ENCODE data around the gene RBM24. TPM values are rescaled to one million over a fixed set of nuclear protein-coding genes. Genes with fewer than 3 reads are reported as not detected.

Gene RBM24
- total RNA-seq, 1 experiment from 2014 or later, result 3.3 TPM

DNA sequence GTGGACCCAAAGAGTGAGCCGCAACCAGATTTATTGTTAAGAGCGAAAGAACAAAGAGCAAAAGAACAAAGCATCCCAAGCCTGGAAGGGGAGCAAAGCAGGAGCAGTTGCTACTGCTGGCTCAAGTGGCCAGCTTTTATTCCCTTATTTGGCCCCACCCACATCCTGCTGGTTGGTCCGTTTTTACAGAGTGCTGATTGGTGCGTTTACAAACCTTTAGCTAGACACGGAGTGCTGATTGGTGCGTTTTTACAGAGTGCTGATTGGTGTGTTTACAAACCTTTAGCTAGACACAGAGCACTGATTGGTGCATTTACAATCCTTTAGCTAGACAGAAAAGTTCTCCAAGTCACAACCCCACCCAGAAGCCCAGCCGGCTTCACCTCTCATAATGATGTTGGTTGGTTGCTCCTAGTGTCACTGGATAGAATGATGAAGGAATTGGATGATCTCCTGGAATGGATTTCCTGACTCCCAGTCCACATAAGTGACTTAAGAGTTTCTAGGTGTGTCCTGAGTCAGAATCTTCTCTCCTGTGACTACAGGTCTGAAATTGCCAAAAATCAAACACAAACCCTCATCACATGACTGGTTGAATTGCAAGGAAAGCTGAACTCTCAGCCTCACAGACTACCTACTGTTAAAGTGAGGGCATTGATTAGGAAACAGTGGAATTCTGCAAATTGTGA, 60.1 kb downstream of the RBM24 start:
- ChIA-PET RAD21 (ENCODE audit: low non-redundant PET in 1 of 2, low total read pairs in 2 of 2, uncharacterized antibody in 2 of 2, unreplicated experiment in 2 of 2) (no interaction called here), CTCF (no interaction called here), POLR2A (no interaction called here)
- no peak for TF ChIP-seq EGR1 (IDR thresholded peaks at IDR 0.05; ENCODE audit: low read depth)
- TF ChIP-seq POLR2A (IDR thresholded peaks at IDR 0.05; ENCODE audit: borderline replicate concordance, extremely low read depth, insufficient read depth, insufficient read length), result no peak
- no peak for TF ChIP-seq YY1 (IDR thresholded peaks at IDR 0.05; ENCODE audit: extremely low read depth, insufficient replicate concordance, low read depth, low read length)
- no peak for TF ChIP-seq CEBPB (IDR thresholded peaks at IDR 0.05; ENCODE audit: low read depth)
- no peak for TF ChIP-seq SP1 (IDR thresholded peaks at IDR 0.05; ENCODE audit: low read depth)
- no peak for TF ChIP-seq JUND (IDR thresholded peaks at IDR 0.05)
- no peak for TF ChIP-seq TCF7L2 (IDR thresholded peaks at IDR 0.05; ENCODE audit: borderline replicate concordance, extremely low read depth, insufficient read depth, insufficient read length)
- TF ChIP-seq EZH2phosphoT487 (IDR thresholded peaks at IDR 0.05; ENCODE audit: borderline replicate concordance), result no peak
- TF ChIP-seq, protein P1, sequence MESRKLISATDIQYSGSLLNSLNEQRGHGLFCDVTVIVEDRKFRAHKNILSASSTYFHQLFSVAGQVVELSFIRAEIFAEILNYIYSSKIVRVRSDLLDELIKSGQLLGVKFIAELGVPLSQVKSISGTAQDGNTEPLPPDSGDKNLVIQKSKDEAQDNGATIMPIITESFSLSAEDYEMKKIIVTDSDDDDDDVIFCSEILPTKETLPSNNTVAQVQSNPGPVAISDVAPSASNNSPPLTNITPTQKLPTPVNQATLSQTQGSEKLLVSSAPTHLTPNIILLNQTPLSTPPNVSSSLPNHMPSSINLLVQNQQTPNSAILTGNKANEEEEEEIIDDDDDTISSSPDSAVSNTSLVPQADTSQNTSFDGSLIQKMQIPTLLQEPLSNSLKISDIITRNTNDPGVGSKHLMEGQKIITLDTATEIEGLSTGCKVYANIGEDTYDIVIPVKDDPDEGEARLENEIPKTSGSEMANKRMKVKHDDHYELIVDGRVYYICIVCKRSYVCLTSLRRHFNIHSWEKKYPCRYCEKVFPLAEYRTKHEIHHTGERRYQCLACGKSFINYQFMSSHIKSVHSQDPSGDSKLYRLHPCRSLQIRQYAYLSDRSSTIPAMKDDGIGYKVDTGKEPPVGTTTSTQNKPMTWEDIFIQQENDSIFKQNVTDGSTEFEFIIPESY (IDR thresholded peaks at IDR 0.05; ENCODE audit: extremely low read depth, insufficient replicate concordance, low read length), result no peak
- TF ChIP-seq CBX3 (IDR thresholded peaks at IDR 0.05; ENCODE audit: low read depth), result no peak
- TF ChIP-seq SRF (IDR thresholded peaks at IDR 0.05; ENCODE audit: low read depth), result no peak
- no peaks in the 10 kb centered on the region for H3K36me3 ChIP-seq (ENCODE audit: control insufficient read depth in 1 of 2, insufficient read depth in 2 of 2, low read length in 2 of 2)
- BruUV-seq (replicated peaks), result no TSS peak
- H2AFZ ChIP-seq (ENCODE audit: low read depth, low read length, poor library complexity, severe bottlenecking), result no peak overlapping the region
- H3K27ac ChIP-seq (ENCODE audit: low read depth, low read length), result no peak overlapping the region
- DNase-seq (ENCODE audit: low read depth, low spot score), result no peak
- intact Hi-C loops (cut with micrococcal nuclease), result no loop called here
- ATAC-seq, result no peak
- H3K79me2 ChIP-seq (ENCODE audit: insufficient read depth, low read length), result no peaks in the 10 kb centered on the region
- H3K9ac ChIP-seq (ENCODE audit: low read length), result no peak overlapping the region
- H3K9me2 ChIP-seq (ENCODE audit: insufficient read depth), result no peaks in the 10 kb centered on the region
- H3K4me2 ChIP-seq (ENCODE audit: low read length), result no peak overlapping the region
- H3K9me3 ChIP-seq (ENCODE audit: control insufficient read depth in 1 of 2, insufficient read depth in 1 of 2, low read depth in 1 of 2, low read length in 2 of 2), result peaks cover 0 to 4% of the 10 kb centered on the region in 2 experiments; a peak in 1 of 4 replicates
- no peaks in the 10 kb centered on the region for H3K27me3 ChIP-seq (ENCODE audit: insufficient read depth, low read length)
- H4K20me1 ChIP-seq (ENCODE audit: insufficient read depth), result no peaks in the 10 kb centered on the region
- peaks cover 0 to 13% of the 10 kb centered on the region in 2 experiments; a peak in 2 of 4 replicates for H3K4me1 ChIP-seq (ENCODE audit: control insufficient read depth in 1 of 2, insufficient read depth in 2 of 2, low read length in 2 of 2)
- H3K4me3 ChIP-seq (replicated peaks in 1 of 2; ENCODE audit: low read depth in 1 of 2, low read length in 2 of 2), result no peak overlapping the region

Measured in HCT116 (cell line).